GM18517 (cell line): ENCODE results near the gene CCL26.
"Not testable (repeated sequence)": the region's sequence is repeated elsewhere in the genome, so short reads cannot be mapped to it uniquely, and the experiment has no call there.

ENCODE experiments used
- ATAC-seq: cut with Tn5 transposase; IDR thresholded peaks from one replicate; pipeline ENCODE4 v1.9.1; 2021; ENCODE audit warnings: mild to moderate bottlenecking, moderate library complexity; ENCODE audit not compliant: unreplicated experiment

CCL26 gene

DNA sequence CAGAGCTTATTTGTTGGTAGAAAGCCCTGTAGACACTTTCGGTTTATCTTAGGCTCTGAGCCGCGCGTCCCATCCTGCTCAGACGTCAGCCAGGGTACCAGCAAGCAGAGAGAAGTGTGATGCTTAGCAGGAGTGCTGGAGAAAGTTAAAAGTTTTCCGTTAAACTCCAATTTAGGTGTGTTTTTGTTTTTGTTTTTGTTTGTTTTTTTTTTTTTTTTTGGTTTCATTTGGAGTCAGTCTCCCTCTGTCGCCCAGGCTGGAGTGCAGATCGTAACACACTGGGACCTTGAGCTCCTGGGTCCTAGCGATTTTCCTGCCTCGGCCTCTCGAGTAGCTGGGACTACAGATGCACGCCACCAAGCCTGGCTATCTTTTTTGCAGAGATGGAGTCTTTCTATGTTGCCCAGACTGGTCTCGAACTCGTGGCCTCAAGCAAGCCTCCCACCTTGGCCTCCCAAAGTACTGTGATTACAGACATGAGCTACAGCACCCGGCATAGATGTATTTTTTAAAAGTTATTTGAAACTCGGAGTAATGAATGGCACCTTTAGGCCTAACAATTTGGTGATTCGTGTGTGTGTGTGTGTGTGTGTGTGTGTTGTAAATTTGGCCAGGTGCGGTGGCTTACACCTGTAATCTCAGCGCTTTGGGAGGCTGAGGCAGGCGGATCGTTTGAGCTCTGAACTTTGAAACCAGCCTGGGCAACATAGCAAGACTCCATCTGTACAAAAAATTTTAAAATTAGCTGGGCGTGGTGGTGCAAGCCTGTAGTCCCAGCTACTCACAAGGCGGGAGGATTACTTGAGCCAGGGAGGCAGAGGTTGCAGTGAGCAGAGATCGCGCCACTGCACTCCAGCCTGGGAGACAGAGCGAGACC, 32.0 kb downstream of the CCL26 start:
- no peak for ATAC-seq

DNA sequence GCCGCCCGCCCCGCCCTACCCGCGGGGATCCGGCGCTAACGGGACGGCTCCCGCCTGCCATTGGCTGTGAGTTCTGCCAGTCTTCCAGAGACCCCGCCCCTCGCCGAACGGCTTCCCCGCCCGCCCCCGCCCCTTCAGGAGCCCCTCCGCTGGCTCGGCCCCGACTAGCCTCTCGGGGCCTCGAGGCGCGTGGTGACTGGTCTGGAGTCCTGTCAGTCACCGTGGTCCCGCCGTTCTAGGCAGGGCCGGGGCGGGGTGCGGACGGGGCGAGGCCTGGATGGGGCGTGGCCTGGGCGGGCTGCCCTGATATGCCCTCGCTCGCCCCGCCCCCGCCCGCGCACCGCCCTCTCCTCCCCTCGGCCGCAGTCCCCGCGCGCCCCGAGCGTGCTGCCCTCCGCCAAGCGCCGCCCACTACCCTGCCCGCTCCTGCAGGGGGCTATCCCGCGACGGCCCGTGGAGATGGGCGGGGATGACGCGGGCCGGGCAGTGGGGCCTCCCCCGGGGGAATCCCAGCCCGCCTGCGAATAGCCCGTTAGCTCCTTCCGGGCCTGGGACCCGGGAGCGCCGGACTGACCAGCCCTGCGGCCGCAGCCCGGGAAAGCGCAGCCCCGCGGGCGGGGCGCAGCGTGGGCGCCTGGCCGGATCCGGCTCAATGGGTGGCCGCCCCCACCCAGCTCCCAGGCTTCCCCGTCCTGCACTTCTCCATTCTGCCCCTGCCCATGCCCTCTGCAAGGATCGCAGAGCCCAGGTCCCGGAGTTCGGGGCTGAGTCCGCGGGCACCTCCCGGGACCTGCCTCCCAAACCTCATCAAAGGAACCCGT, 32.8 kb downstream of the CCL26 start:
- ATAC-seq = peak; percentile 66

DNA sequence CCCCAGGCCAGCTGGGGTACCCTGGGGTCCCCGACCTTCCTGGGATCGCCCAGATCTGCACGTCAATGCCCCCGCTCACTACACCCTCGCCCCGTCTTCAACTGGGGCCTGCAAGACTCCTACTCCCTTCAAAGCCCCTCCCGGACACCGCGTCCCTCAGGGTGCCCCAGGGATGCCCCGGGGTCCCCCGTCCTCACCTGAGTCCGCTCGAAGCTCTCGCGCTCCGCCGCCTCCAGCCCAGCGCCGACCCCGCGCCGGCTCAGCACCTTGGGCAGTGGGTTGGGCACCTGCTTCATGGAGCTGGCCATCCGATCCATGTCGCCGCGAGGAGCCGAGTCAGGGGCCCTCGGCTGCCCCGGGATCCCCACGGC, 33.4 kb downstream of the CCL26 start, which contains the start of gene HIP1:
Gene HIP1 (minus strand): TSS at position 338 of the 371 bp plus-strand sequence. CDS start 21 bp downstream, at position 317.
- ATAC-seq = peak; percentile 19

DNA sequence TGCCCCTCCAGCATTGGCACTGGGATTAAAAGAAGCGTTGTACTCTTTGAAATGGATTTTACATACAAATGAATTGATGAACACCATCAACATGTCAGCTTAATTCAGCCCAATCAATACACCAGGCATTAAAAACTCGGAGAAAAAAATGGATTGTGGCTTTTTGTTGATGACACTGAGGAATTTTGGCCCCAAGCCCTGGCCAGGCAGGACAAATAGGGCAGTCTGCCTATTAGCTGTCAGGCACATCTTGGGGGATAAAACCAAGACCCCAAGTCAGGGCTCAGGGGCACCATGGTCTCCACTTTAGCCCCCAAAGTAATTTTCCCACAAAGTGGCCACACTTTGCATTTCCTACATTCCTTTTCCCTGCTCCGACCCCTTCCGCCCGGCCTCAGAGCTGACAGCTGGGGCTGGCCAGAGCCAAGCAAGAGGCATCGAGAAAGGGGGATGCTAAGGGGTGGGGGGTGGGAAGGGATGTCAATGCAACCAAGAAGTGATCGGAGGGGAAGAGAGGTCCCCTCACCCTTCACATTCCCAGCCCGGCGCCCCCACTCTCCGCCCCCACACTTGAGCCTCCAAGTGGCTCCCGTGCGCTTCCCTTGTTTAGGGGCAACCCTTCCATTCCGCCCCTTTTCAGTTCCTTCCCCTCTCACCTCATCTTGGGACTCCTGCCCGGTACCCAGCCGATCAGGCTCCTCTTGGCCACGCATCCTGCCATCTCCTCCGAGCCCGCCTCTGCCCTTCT, 34.0 kb downstream of the CCL26 start:
- ATAC-seq = no peak

DNA sequence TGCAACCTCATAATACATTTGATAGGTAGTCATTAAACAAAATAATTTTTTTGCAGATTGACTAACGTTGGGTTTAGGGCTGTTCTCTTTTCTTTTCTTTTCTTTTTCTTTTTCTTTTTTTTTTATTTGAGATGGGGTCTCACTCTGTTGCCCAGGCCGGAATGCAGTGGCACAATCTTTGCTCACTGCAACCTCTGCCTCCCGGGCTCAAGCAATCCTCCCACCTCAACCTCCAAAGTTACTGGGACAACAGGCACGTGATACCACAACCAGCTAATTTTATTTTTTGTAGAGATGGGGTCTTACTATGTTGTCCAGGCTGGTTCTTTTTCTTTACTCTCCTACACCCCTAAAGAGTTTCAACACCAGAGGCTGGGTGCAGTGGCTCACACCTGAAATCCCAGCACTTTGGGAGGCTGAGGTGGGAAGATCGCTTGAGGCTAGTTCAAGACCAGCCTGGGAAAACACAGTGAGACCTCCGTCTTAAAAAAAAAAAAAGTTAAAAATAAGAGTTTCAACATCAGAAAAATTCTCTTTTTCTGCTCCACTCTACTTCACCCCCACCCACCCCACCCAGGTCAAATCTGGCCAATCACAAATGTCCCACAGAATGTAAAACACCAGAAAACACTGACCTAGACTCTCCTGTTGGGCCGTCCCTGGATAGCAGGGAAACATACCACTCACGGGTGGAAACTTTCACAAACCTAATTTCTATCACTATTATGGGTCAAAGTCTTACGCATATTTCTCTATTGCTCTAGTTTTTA, 36.2 kb downstream of the CCL26 start:
- ATAC-seq = no peak

DNA sequence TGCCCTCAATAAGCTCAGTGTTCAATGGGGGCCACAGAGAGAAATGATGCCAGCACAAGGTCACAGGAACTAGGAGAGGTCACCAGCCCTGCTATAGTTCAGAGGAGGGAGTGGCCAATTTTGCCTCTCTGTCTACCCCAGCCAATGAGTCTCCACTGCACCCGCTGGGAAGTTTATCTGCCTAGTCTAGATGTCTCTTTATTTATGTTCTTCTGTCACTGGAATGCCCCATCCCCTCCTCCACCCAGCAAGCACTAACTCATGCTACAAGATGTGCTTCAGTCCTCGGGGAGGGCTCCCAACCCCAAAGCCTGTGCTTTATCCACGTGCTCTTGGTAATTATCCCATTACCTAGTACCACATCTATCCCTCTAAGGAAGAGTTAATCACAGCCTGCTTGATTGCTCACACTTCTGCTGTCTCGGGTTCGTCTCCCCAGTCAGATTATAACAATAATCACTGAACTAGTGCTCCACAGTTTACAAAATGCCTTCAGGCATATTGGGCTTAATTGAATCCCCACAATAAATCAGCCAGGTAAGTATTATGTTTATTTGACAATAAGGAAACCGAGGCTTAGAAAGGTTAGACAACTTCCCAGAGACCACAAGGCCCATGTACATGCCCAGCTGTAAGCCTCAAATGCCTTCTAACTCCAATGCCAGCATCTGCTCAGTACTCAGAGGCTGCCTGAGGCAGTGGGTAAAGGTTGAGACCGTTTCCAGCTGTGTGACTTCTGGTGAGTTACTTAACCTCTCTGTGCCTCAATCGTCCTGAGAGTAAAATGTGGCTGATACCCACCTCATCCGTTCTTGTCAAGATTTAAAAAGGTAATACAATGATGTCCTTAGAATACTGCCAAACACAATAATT, 37.2 kb downstream of the CCL26 start:
- ATAC-seq = no peak

DNA sequence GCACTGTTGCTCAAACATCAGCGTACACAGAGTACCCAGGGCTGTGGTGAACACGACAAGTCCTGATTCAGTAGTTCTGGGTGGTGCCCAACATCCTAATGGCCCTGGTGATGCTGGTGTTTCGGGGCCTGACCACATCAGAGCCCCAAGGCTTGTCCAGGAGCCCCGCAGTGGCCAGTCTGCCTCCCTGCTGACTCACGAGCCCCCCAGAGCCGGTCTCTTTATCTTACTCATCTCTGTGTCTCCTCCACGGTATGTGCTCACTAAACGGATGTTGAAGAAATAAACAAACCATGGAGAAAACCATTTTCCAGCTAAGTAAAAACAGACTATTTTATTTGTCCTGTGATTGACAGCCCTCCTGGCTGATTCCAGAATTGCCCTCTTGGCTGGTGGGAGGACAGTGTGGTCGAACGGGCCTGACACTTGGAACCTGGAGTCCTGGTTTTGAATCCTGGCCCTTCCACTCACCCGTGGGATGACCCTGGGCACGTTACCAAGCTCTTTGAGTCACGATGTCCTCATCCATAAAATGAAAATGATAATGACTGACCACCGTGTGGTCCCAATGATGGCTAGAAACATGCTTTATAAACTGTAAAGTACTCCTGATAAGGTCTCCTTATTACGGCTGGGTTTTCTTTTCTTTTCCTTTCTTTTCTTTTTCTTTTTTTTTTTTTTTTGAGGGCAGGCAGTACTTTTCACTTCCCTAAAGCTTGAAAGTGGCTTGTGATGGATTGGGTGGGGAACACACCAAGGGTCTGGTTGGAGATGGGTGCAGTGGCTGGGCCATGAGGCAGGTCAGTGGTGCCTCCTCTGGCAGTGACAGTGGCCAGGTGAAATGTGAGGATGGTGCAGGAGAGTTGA, 39.0 kb downstream of the CCL26 start:
- no peak for ATAC-seq

DNA sequence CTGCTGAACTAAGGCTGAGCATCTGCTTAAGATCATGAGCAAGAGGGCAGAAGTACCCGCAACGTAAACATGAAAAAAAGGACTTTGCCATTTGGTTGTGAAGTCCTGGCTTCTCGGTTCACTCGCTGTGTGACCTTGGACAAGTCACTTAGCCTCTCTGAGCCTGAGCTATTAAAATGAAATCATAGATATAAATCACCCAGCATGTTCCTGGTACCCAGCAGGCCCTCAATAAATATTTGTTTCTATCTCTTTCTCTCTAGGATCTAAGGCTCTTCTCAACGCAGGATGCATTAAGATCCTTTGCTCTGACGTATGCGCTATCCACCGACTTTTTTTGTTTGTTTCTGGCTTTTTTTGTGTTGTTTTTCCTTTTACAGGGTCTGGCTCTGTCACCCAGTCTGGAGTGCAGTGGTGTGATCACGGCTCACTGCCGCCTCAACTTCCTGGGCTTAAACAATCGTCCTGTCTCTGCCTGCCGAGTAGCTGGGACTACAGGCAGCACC, 39.9 kb downstream of the CCL26 start:
- no peak for ATAC-seq

DNA sequence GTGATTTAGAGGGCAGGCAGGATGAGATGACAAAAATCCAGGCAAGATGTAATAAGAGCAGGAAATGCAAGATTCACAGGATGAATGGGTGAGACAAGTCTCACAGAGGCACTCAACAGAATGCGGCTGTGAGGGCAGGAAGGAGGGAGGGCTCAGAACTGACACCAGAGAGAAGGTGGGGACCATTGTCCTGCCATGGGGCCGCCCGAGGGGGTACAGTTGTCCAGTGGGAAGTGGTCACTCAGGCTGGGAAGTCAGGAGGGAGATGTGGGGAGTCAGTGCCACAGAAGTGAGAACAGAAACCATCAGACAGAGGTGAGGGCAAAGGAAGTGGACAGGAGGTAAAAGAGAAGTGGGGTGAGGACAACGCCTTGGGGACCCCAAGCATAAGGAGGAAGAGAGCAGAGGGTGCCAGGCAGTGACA, 42.1 kb downstream of the CCL26 start:
- no peak for ATAC-seq

DNA sequence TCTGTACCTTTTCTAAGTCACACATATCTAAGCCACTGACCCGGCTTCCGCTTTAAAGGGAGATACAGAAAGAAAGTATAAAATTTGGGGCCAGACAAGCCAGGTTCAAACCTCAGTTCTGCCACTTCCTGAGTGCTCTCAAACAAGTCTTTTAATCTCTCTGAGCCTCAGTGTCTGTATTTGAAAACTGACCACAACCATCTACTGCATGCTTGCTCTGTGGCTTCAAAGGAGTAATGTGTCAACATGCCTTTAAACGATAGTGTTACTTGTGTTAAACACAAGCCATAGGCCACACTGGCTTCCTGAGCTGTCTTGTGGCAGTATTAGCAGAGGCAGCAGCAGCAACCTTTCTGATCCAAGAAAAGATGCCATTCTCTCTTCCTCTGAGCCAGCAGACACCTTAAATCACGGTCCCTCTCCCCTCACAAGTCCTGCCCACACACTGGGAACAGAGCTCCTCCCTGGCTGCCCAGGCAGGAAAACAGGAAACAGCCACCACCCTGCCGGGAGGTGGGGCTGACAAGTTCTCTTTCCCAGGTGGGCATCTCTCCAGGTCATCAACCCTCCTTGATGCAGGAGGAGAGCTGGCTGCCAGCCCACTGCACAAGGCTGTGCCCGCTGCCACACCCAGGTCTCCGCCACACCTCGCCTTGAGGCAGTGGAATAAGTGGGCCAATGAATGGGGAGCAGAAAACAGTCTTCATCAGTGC, 44.0 kb downstream of the CCL26 start:
- ATAC-seq = no peak

DNA sequence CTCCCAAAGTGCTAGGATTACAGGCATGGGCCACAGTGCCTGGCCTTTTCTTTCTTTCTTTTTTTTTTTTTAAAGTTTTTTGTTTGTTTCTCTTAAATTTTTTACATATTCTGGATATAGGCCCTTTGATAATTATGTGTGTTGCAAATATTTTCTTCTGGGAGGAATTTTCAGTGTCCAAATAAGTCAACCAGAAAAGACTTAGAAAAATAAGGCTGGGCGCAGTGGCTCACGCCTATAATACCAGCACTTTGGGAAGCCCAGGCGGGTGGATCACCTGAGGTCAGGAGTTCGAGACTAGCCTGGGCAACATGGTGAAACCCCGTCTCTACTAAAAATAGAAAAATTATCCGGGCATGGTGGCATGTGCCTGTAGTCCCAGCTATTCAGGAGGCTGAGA, 44.7 kb downstream of the CCL26 start:
- not testable (repeated sequence) for ATAC-seq

DNA sequence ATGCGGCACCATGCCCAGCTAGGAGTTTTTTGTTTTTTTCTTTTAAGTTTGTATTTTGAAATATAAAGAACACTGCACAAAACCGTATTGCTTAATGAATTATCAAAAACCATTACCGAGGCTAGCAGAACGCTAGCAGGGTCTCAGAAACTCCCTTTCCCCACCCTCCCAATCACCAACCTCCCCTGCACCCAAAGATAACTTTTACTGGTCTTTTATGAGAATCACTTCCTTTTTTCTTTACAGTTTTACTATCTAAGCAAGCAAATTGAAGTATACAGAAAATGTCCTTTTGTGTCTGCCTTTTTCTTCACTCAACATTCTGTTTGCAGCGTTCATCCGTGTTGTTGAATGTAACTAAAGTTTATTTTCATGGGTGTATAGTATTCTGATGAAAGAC, 46.7 kb downstream of the CCL26 start:
- ATAC-seq = no peak

DNA sequence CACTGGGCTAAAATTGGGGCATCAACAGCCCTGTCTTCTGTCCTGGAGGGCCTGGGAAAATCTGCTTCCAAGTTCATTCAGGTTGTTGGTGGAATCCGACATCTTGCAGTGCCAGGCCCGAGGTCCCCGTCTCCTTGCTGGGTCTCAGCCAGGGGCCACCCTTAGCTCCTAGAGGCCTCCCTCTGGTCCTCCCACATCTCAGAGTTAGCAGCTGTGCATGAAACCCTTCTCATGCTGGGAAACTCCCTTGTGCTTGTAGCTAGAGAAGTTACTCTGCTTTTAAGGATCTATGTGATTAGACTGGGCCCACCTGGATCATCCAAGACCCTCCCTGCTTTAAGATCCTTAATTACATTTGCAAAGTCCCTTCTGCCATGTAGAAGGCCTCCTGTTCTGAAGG, 48.6 kb downstream of the CCL26 start:
- ATAC-seq = no peak

DNA sequence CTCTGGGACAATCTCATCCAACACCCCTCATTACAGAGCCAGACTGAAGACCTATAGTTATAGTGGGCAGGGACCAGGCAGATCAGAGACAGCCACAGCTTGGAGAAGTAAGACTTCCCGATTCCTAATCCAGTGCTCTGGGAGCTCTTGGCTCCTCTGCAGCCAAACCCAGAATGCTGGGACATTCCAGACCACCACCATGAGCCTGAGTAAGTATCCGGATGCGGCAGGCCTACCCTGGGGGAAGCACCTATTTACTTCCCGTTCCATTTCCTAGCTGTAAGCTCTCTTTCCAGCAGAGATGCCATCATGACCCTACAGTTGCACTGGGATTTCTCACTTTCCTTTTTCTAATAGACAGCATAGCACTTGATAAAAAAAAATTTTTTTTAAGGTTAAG, 49.6 kb downstream of the CCL26 start:
- no peak for ATAC-seq

DNA sequence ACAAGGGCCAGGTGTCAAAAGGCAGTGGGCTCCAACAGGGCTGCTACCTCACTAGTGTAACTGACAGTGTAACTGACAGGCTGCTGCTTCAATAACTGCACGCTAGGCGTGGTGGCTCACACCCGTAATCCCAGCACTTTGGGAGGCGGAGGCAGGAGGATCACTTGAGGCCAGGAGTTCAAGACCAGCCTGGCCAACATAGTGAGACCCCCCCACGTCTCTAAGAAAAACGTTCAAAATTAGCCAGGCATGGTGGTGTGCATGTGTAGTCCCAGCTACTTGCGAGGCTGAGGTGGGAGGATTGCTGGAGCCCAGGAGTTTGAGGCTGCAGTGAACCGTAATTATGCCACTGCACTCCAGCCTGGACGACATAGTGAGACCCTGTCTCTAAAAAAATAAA, 50.1 kb downstream of the CCL26 start:
- not testable (repeated sequence) for ATAC-seq

DNA sequence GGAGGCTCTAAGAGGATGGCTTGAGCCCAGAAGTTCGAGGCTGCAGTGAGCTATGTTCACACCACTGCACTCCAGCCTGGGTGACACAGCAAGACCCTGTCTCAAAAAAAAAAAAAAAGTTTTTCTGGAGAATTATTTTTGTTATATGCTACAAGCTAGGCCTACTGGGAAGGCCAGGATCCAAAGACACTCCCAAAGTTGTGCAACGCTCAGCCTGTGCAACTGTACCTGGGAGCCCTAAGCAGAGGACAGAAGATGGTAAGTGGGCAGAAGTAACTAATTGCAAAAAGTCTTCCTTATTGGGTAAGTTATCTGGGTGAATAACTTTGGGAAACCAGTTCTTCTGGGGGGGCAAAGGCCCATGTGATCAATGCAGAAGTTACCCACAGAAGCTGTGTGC, 50.6 kb downstream of the CCL26 start:
- no peak for ATAC-seq

DNA sequence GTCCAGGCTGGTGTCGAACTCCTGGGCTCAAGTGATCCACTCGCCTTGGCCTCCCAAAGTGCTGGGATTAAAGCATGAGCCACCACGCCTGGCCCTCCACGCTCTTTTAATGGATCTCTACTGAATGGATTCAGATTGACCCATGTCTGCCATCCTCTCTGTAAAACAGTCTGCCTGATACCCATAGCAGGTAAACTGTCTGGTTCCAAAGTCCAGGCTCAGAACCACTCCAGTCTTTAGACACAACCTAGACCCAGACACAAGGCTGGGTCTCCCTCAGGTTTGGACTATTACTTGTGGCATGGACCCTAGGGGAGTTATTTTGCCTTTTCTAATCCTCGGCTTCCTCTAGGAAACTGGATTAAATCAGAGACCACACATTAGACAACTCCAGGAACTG, 52.4 kb downstream of the CCL26 start:
- ATAC-seq = no peak
